Lower lobe of right lung (tissue), 2 donors: ENCODE results near the gene PPP1R14D. TPM values are rescaled to one million over a fixed set of nuclear protein-coding genes. Genes with fewer than 3 reads are reported as not detected.

Experiments used
- ATAC-seq, 2 donors: fragments of 200-7000 bp; cut with Tn5 transposase; one replicate each; pipeline ENCODE4 v1.9.1; 2020 to 2022; ENCODE audit warnings: mild to moderate bottlenecking in 2 of 2, moderate library complexity in 2 of 2
- DNase-seq: peaks from one replicate; pipeline ENCODE4 v3.0.0-alpha.2; 2020
- H3K27ac ChIP-seq: fragments of 200-600 bp; one replicate; pipeline ENCODE4 v1.8.0; 2022
- H3K27me3 ChIP-seq: fragments of 200-600 bp; one replicate; pipeline ENCODE4 v1.8.0; 2022; ENCODE audit warnings: low read depth
- H3K36me3 ChIP-seq: fragments of 200-600 bp; one replicate; pipeline ENCODE4 v1.8.0; 2022; ENCODE audit warnings: mild to moderate bottlenecking
- H3K4me1 ChIP-seq: fragments of 200-600 bp; one replicate; pipeline ENCODE4 v1.8.0; 2022
- H3K4me3 ChIP-seq: fragments of 200-600 bp; one replicate; pipeline ENCODE4 v1.8.0; 2022; ENCODE audit warnings: mild to moderate bottlenecking
- H3K9me3 ChIP-seq: fragments of 200-600 bp; one replicate; pipeline ENCODE4 v1.8.0; 2022
- CTCF ChIP-seq: fragments of 200-600 bp; IDR thresholded peaks from one replicate; pipeline ENCODE4 v1.8.0; 2022; ENCODE audit warnings: antibody characterized with exemption, mild to moderate bottlenecking
- intact Hi-C: fragments of 100-400 bp; cut with DNase I; formaldehyde crosslinking; loops from one replicate; pipeline ENCODE4 v1.11.0; 2022
- total RNA-seq: library from RNA; stranded (reverse); fragmentation: NEBNext Ultra II Directional; extraction: Animal tissue kit (Norgen Biotek cat#: 25700); gene quantifications from one replicate; pipeline ENCODE4 v1.2.1, GENCODE V29; 2021
- donor health status: DM: no; HTN: yes; CAD: no; lungs with severe emphysema.

PPP1R14D gene
- total RNA-seq, 1 donor from 2014 or later, result 0.53 TPM

DNA sequence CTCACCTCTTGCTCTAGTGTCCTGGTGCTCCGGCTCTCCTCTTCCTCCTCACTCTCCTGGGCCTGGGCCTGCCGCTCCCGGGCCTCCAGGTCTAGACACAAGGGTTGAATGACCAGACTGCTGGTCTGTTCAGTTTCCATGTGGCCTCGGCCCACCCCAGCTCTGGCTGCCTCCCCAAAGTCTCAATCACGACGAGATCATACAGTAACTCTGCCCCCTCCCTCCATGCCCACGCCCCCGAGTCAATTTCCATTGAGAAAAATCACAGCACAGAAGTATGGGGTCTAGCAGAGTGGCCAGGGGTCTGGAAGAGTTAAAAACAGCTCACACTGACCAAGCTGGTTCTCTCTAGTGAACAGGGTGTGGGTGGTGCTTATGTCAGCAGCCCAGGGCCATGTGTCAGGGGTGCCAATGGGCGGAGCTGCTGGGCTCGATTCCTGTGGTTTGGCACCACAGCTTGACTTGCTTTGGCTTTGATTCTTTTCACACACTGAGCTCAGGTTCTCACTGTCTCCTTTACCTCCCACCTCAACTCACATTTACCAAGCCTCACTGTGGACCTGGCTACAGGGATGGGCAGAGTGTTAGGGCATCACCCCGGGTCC is 51.9 kb downstream of the PPP1R14D start:
- H3K9me3 ChIP-seq, result no peaks in the 10 kb centered on the region
- H3K27me3 ChIP-seq, result no peaks in the 10 kb centered on the region
- H3K27ac ChIP-seq, result no peak overlapping the region
- intact Hi-C loops, result no loop called here
- H3K36me3 ChIP-seq, result peaks cover 83% of the 10 kb centered on the region
- peaks cover 12% of the 10 kb centered on the region for H3K4me1 ChIP-seq
- ATAC-seq (peak; percentile 90 to 91), DNase-seq (peak; percentile 83)
- no peak for TF ChIP-seq CTCF
- H3K4me3 ChIP-seq, result no peak overlapping the region

DNA sequence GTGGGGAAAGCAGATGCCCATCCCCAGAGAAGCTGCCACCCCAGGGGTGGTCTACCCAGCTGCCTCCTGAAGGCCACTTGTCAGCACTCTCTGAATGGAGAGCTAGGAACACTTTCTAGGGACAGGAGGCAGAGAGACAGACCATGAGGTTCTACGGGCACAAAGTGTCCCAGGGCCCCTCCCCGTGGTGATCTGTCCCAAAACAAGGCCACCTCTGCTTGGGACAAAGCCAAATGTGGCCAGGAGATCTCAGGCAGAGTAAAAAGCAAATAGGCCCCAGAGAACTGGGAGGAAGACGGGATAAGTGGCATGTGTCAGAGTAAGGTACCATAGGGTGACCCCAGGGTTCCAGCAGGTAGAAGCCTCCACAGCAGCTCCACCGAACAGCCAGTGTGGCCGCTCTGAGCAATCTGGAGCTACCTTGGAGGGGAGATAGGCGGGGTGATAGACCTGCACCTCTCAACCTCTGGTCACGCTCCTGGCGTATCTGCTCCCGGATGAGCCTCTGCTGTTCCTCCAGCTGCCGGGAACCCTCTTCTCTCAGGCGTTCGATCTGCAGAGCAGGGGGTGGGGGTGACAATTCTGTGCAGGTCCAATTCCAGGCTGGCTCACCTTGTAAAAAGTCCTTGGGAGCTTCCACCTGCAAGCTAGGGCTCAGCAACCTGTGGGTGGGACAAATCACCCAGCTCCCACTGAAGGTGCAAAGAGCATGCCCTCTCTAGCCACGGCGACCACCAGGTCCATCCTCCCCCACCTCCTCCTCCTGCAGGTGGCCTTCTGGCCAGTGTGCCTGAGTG is 52.6 kb downstream of the PPP1R14D start:
- no peak overlapping the region for H3K27ac ChIP-seq
- no peaks in the 10 kb centered on the region for H3K27me3 ChIP-seq
- no peak overlapping the region for H3K4me3 ChIP-seq
- no peak for TF ChIP-seq CTCF
- H3K36me3 ChIP-seq, result peaks cover 90% of the 10 kb centered on the region
- H3K4me1 ChIP-seq, result peaks cover 12% of the 10 kb centered on the region
- DNase-seq (peak; percentile 21), ATAC-seq (no peak)
- H3K9me3 ChIP-seq, result no peaks in the 10 kb centered on the region
- intact Hi-C loops, result no loop called here

DNA sequence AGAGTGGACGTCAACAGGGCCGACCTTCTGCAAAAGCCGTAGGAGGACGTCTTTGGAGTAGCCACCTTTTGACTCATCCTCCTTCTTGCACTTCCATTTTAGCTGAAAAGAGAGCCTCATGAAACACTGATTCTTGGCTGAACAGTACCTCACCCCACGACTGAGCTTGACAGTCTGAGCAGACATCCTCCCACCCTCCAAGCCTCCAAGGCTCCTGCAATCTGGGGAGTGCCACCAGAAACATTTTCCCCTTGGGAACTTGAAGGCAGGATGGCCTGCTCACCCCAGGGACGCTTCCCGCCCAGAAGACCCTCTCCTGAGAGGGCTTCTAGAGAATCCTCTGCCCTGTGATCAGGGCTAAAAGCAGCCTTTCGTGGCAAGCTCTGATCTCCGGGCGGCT is 53.5 kb downstream of the PPP1R14D start:
- Histone ChIP-seq H3K4me1 (peaks cover 19% of the 10 kb centered on the region), H3K36me3 (peaks cover 95% of the 10 kb centered on the region), H3K27me3 (no peaks in the 10 kb centered on the region), H3K9me3 (no peaks in the 10 kb centered on the region), H3K4me3 (no peak overlapping the region), H3K27ac (no peak overlapping the region)
- peak; percentile 14 for DNase-seq
- no peak for ATAC-seq
- intact Hi-C loops, result no loop called here
- TF ChIP-seq CTCF, result no peak

- H3K36me3 ChIP-seq, result peaks cover 87% of the 10 kb centered on the region
- ATAC-seq, result no peak
- intact Hi-C loops, result no loop called here
These were observed 54.6 kb downstream of the PPP1R14D start for GRCh38 chr15:40773902-40774301.

DNA sequence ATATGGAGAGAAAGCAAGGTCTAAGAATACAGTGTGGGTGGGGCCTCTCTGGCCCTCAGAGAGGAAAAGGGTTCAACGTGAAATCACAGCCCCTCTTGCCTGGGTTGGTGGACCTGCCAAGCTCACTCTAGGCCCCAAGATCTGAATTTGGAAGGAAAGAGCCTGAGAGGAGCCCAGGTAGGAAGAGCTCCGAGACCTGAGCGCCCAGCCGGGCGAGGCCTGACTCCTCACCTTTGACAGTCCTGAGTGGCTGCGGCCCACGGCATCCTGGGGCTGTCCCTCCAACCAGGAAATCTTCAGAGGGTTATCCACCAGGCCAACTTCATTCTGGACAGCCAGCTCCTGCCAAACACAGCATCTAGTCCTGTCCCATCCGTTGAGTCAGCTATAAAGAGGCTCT is 55.0 kb downstream of the PPP1R14D start:
- DNase-seq (peak; percentile 40), ATAC-seq (no peak)

More at GRCh38 chr15:40773902-40774301, 54.6 kb downstream of the PPP1R14D start:
- peak; percentile 21 for DNase-seq
- Histone ChIP-seq H3K9me3 (no peaks in the 10 kb centered on the region), H3K27ac (no peak overlapping the region), H3K27me3 (no peaks in the 10 kb centered on the region), H3K4me1 (peaks cover 30% of the 10 kb centered on the region), H3K4me3 (no peak overlapping the region)
- TF ChIP-seq CTCF, result no peak

More for the DNA sequence above, 55.0 kb downstream of the PPP1R14D start:
- Histone ChIP-seq H3K27ac (no peak overlapping the region), H3K9me3 (no peaks in the 10 kb centered on the region), H3K36me3 (peaks cover 83% of the 10 kb centered on the region), H3K4me1 (peaks cover 34% of the 10 kb centered on the region), H3K4me3 (no peak overlapping the region), H3K27me3 (no peaks in the 10 kb centered on the region)
- TF ChIP-seq CTCF, result no peak
- intact Hi-C loops, result no loop called here
